ENCODE measurements around the gene XIRP2.

XIRP2 gene

DNA sequence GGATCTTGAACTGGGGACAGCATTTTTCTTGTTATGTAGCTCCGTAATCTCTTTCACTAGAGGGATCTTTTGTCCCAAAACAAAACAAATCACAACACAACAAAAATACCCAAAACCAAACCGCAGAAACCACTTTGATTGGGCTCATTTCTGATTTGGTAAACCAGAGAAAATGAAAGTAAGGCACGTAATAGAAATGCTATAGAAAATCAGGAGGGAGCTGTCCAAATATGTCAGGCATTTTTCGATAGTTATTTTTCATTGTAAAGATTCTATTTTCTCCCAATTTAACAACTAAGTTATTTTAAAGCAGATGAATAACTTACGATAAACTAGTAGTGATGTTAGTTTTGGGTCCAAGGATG, 406.5 kb downstream of the XIRP2 start:
- FAIRE-seq (no peak), DNase-seq (ENCODE audit: insufficient read length, low spot score) (no peak)
- no peak for TF ChIP-seq SPI1 (IDR thresholded peaks at IDR 0.05; ENCODE audit: low read depth, low read length)
- no peak for TF ChIP-seq POLR2A (IDR thresholded peaks at IDR 0.05; ENCODE audit: low read depth, low read length)
- TF ChIP-seq POLR2AphosphoS5 (IDR thresholded peaks at IDR 0.05; ENCODE audit: low read depth, low read length), result no peak
- no peak for TF ChIP-seq PAX5 (IDR thresholded peaks at IDR 0.05; ENCODE audit: insufficient read depth, low read length, severe bottlenecking)

GRCh38 chr2:167297292-167297691, 409.0 kb downstream of the XIRP2 start:
- TF ChIP-seq POLR2AphosphoS5 (IDR thresholded peaks at IDR 0.05; ENCODE audit: low read depth, low read length), result no peak
- TF ChIP-seq SPI1 (IDR thresholded peaks at IDR 0.05; ENCODE audit: low read depth, low read length), result no peak
- no peak for TF ChIP-seq PAX5 (IDR thresholded peaks at IDR 0.05; ENCODE audit: insufficient read depth, low read length, severe bottlenecking)
- no peak for TF ChIP-seq TAF1 (IDR thresholded peaks at IDR 0.05; ENCODE audit: low read depth, low read length)
- no peak for TF ChIP-seq POU2F2 (IDR thresholded peaks at IDR 0.05; ENCODE audit: low read depth, low read length)
- TF ChIP-seq POLR2A (IDR thresholded peaks at IDR 0.05; ENCODE audit: low read depth, low read length), result no peak
- DNase-seq (ENCODE audit: insufficient read length, low spot score) (no peak), FAIRE-seq (no peak)

GRCh38 chr2:167298017-167298416, 409.7 kb downstream of the XIRP2 start:
- DNase-seq (ENCODE audit: insufficient read length, low spot score) (no peak), FAIRE-seq (no peak)
- TF ChIP-seq POU2F2 (IDR thresholded peaks at IDR 0.05; ENCODE audit: low read depth, low read length) (no peak), SPI1 (IDR thresholded peaks at IDR 0.05; ENCODE audit: low read depth, low read length) (no peak), TAF1 (IDR thresholded peaks at IDR 0.05; ENCODE audit: low read depth, low read length) (no peak), POLR2A (IDR thresholded peaks at IDR 0.05; ENCODE audit: low read depth, low read length) (no peak), POLR2AphosphoS5 (IDR thresholded peaks at IDR 0.05; ENCODE audit: low read depth, low read length) (no peak), PAX5 (IDR thresholded peaks at IDR 0.05; ENCODE audit: insufficient read depth, low read length, severe bottlenecking) (no peak)

Measured in GM12891 (cell line).